GM19467 (cell line): ENCODE measurements around the gene UNC13B.
"Not testable (repeated sequence)": the region's sequence is repeated elsewhere in the genome, so short reads cannot be mapped to it uniquely, and the experiment has no call there.

ENCODE experiments used
- ATAC-seq: cut with Tn5 transposase; IDR thresholded peaks from one replicate; pipeline ENCODE4 v1.9.1; 2021; ENCODE audit warnings: mild to moderate bottlenecking, moderate library complexity; ENCODE audit not compliant: unreplicated experiment

UNC13B gene

DNA sequence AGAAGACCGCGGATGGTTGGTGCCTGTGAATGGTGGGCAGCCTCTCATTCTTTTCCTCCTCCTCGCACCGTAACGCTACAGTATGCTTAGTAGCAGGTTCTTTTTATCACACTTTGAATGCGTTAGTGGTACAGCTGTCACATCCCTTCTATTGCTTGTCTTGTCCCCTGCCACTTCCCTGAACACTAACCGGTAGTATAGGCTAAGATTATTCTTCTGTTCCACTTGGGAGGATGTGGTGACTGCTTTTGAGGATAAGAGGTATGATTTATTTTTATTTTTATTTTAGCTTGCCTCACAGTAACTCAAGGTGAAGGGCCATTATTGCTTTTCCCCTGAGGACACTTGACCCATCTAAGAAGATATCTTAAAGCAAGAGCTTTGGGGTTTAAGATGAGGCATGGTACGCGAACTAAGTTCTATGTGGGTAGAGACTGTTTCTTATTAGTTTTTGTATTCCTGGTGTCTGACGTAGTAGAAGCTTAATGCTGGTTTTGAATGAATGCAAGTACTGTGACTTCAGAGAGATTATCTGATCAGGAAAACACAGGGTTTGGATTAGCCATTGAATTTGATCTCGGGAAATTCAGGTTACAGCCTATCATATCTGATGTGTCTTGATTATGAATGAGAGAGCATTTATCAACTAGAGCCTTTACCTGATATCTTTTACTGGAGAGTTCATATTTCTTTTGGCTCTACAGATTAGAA is 951 bp downstream of the UNC13B start:
- ATAC-seq, result no peak

DNA sequence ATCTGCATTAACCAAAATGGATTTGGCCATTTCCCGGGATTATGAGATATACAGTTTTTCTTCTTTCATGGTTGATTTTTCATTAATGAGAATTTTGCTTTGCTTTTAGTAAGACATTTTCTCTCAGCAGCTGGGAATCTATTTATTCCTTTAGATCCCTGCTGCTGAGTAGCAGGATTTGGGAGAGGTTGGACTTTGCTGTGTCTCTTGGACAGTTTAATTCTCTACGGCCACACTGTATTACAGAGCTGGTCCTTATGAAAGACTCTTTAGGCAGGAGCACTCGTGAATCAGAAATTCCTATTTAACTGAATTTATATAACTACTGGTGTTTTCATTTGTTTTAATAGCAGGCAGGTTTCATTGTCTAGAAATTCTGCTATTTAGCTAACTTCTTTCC is 1.6 kb downstream of the UNC13B start:
- no peak for ATAC-seq

DNA sequence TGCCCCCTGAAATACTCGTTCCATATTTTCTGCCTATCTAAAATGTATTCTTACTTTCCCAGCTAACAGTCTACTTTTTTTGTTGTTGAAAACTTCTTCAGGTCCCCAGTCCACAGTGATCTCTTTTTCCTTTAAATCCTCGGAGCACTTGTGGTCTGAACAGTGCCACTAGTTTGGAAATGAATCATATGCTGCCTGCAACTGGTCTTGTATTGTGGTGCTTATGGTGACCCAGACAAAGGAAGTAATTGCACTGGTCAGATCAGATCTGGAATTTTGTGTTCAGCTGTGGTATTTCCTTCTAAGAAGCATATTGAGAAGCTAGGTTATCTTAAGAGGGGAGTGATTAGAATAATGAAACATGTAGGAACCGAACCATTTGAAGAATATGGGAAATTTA is 2.9 kb downstream of the UNC13B start:
- no peak for ATAC-seq

DNA sequence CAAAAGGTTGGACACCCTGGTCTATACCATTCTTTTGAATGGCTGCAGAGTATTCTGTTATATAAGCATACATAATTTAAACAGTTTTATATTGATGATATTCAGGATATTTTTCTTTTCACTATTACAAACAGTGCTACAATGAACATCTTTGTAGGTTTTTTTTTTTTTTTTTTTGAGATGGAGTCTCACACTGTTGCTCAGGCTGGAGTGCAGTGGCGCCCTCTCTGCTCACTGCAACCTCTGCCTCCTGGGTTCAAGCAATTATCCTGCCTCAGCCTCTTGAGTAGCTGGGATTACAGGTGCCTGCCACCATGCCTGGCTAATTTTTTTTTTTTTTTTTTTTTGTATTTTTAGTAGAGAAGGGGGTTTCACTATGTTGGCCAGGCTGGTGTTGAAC is 5.6 kb downstream of the UNC13B start:
- not testable (repeated sequence) for ATAC-seq

DNA sequence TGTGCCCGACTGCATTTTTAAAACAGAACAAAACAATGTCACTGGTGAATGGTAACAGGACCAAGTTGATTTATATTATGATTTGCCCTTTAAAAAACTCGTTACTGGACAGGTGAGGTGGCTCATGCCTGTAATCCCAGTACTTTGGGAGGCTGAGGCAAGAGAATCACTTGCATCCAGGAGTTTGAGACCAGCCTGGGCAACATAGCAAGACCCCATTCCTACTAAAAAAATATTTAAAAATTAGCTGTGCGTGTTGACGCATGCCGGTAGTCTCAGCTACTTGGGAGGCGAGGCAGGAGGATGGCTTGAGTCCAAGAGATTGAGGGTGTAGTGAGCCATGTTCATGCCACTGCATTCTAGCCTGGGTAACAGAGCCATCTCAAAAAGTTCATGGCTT is 7.2 kb downstream of the UNC13B start:
- no peak for ATAC-seq

DNA sequence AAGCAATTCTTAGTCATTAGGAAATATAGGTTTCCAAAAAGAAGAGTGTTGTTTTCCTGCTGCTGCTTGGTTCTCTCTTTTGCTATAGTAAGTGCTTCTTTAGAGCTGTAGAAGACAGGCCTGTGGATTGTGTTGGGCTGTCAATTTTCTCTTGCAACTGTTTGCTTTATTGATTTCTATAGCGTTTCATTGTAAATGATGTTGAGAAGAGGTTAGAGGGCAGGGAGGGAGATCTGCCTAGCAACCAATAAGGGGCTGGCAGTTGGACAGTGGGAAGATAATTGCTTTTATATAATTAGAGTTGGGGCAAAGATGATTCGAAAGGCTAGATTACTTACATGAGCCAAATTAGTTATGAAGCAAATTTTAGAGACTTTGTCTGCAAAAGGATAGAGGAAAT is 11.1 kb downstream of the UNC13B start:
- no peak for ATAC-seq

DNA sequence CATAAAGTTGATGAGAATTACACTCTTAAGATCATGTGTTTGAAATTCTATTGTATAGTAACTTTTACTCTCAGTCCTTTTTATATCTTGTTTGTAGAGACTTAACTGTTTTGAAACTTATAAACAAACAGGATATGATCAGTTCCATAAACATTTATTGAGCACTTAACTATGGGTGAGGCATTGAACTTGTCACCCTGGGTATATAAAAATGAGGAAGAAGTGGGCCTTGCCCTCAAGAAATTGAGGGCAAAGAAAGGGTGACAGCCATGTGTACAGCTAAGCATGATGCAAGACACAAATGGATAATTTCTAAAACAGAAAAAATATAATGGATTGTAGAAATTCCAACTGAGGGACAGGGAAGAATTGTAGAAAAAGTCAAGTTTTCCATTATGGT is 15.7 kb downstream of the UNC13B start:
- no peak for ATAC-seq

DNA sequence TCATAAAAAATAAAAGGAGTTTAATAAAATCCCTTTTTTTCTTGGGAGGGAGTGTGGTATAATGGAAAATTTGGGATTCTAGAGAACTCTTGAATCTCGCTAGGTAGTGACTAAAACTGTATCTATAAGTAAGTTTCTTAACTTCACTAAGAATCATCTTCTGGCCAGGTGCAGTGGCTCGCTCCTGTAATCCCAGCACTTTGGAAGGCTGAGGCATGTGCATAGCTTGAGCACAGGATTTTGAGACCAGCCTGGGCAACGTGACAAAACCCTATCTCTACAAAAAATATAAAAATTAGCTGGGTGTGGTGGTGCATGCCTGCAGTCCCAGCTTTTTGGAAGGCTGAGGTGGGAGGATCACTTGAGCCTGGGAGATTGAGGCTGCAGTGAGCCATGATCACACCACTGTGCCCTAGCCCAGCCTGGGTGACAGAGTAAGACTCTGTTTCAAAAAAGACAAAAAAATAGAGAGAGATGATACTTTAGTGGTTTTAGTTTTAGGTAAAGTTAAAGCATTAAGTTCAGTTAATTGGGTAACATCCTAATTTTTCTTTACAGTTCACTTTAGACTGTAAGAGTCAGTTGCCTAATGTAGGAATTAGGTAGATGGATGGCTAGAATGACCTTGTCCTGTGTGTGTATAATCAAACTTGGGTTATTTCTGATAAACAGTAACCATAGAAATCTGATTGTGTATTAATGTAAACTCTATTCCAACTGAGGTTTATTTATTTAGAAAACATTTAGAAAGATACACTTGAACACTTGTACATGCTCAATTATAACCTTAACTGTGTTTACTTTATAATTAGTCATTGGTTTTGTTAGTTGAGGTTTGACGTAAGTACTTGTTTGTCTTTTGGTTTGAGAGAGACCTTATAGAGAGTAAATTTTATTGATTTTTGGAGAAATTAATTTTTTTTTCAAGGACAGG is 17.8 kb downstream of the UNC13B start:
- no peak for ATAC-seq

DNA sequence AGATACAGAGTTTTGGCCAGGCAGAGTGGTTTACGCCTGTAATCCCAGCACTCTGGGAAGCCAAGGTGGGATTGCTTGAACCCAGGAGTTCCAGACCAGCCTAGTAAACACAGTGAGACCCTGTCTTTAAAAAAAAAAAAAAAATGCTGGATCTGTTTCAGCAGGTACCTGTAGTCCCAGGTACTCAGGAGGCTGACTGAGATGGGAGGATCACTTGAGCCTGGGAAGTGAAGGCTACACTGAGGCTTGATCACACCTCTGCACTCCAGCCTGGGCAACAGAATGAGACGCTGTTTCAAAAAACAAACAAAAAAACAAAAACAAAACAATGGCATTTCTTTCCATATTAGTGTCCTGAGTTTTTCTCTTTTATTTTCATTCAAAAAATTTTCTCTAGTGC is 19.0 kb downstream of the UNC13B start:
- ATAC-seq, result no peak

DNA sequence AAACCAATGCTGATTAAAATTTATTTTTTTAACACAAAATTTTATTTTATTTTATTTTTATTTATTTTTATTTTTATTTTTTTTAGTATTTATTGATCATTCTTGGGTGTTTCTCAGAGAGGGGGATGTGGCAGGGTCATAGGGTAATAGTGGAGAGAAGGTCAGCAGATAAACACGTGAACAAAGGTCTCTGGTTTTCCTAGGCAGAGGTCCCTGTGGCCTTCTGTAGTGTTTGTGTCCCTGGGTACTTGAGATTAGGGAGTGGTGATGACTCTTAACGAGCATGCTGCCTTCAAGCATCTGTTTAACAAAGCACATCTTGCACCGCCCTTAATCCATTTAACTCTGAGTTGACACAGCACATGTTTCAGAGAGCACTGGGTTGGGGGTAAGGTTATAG is 20.6 kb downstream of the UNC13B start:
- not testable (repeated sequence) for ATAC-seq

DNA sequence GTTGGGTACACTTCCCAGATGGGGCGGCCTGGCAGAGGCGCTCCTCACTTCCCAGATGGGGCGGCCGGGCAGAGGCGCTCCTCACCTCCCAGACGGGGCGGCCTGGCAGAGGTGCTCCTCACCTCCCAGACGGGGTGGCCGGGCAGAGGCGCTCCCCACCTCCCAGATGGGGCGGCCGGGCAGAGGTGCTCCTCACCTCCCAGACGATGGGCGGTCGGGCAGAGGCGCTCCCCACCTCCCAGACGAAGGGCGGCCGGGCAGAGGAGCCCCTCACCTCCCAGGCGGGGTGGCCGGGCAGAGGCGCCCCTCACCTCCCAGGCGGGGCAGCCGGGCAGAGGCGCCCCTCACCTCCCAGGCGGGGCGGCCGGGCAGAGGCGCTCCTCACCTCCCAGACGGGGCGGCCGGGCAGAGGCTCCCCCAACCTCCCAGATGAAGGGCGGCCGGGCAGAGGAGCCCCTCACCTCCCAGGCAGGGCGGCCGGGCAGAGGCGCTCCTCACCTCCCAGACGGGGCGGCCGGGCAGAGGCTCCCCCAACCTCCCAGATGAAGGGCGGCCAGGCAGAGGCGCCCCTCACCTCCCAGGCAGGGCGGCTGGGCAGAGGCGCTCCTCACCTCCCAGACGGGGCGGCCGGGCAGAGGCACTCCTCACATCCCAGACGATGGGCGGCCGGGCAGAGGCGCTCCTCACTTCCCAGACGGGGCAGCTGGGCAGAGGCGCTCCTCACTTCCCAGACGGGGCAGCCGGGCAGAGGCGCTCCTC is 21.4 kb downstream of the UNC13B start:
- ATAC-seq, result not testable (repeated sequence)

DNA sequence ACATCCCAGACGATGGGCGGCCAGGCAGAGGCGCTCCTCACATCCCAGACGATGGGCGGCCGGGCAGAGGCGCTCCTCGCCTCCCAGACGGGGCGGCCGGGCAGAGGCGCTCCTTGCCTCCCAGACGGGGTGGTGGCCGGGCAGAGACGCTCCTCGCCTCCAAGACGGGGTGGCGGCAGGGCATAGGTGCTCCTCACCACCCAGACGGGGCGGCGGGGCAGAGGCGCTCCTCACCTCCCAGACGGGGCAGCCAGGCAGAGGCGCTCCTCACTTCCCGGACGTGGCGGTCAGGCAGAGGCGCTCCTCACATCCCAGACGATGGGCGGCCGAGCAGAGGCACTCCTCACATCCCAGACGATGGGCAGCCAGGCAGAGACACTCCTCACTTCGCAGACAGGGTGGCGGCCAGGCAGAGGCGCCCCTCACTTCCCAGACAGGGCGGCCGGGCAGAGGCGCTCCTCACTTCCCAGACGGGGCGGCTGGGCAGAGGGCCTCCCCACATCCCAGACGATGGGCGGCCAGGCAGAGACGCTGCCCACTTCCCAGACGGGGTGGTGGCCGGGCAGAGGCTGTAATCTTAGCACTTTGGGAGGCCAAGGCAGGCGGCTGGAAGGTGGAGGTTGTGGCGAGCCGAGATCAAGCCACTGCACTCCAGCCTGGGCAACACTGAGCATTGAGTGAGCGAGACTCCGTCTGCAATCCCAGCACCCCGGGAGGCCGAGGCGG is 22.1 kb downstream of the UNC13B start:
- not testable (repeated sequence) for ATAC-seq

DNA sequence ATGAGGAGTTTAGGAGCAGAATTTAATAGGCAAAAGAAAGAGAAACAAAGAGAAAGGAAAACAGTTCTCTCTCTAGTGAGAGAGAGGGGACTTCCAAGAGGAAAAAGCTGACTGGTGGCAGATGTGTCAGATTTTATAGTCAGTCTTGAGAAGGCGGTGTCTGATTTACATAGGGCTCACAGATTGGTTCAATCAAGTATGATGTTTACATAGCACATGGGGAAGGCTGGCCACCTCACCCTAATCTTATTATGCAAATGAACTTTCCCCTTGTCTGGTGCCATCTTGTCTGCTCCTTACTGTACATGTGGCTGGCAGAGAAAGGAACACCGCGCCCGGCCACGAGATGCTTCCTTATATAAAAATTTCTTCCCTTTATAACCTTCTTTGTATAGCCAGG is 24.7 kb downstream of the UNC13B start:
- no peak for ATAC-seq

DNA sequence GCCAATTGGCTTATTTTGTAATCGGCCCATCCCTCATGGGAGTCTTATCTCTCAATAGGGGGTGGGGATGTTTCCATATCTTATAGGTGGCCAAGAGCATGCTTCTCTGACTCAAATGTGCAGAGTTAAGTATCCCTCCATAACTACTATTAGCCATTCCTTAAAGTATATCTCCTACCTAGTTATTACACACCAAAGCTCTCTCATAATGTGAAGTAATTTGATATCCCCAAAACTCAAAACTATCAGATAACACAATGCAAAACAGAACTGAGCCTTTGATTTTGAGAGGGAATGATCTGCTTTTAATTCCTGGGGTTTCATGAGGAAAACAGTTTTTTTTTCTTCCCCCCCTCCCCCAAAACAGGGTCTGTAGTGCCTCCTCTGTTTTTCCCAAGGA is 28.4 kb downstream of the UNC13B start:
- no peak for ATAC-seq

DNA sequence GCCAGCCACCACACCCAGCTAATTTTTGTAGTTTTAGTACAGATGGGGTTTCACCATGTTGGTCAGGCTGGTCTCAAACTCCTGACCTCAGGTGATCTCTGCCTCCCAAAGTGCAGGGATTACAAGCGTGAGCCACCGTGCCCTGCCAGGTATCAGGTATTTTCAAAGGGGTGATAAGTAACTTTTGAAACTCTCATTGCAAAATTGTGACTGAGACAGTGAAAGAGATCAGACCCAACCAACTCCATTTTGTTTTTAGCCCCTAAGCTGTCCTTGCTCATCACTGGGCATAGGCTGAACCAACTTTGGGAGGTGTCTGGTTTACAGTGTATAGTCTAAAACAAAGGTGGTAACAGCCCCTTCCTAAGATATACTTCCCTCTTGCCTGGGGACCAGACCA is 29.3 kb downstream of the UNC13B start:
- no peak for ATAC-seq

DNA sequence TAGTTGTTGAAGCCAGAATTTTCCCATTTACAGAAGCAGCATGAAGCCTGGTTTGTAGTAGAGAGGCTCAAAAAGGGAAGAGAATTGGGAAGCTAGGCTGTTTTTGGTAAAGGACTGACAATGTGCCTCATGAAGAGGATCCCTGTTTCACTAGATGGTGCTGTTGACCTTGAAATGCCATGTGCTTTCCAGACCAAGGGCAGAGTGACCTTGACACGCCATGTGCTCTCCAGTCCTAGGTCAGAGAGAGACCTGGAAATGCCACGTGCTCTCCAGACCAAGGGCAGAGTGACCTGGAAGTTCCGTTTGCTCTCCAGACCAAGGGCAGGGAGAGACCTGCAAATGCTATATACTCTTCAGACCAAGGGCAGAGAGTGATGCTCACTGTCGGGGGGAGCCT is 32.0 kb downstream of the UNC13B start:
- no peak for ATAC-seq

DNA sequence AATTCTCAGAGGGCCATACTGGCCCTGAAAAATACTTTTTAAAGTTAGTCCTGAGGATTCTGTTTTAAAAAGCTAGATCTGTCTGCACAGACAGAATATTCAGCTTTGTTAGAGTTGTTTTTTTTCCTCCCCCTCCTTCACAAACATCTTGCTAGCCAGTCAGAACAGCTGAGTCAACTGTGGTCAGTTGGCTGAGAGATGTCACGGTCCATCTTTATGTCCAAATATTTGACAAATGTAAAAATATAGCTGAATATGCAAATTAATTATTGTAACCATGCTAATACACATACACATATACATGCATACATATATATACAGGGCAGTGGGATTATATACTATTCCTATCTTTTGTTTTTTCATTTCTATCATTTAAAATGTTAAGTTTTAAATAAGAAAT is 33.9 kb downstream of the UNC13B start:
- no peak for ATAC-seq

DNA sequence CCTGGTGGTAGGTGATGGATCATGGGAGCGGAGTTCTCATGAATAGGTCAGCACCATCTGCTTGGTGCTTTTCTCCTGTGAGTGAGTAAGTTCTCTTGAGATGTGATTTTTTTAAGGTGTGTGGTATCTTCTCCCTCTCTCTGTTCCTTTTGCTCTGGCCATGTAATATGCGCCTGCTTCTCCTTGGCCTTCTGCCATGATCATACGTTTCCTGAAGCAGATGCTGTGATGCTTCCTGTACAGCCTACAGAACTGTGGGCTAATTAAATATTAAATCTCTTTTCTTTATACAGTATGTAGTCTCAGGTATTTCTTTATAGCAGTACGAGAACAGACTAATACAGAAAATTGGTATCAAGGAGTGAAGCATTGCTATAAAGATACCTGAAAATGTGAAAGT is 36.4 kb downstream of the UNC13B start:
- no peak for ATAC-seq

DNA sequence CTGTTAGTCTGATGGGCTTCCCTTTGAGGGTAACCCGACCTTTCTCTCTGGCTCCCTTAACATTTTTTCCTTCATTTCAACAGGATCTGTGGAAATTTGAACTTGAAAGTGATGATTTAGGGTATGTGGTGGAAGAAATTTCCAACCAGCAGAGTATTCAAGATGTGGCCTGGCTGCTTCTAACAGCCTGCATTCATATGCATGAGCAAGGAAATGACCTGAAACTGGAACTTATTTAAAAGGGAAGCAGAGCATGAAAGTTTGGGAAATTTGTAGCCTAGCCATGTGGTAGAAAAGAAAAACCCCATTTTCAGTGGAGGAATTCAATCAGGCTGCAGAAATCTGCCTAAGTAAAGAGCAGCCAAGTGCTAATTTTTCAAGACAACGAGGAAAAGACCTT is 41.7 kb downstream of the UNC13B start:
- ATAC-seq, result no peak

DNA sequence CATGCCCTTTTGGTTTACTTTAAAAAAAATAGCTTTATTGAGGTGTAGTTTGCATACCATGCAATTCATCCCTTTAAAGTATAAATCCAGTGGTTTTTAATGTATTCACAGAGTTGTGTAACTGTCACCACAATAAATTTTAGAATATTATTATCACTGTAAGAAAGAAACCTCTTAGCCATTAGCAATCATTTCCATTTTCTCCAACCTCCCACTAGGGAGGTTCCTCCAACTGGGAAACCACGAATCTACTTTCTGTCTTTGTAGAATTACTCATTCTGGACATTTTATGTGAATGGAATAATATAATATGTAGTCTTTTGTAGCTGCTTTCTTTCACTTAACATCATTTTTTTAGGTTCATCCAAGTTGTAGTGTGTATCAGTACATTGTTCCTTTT is 43.5 kb downstream of the UNC13B start:
- ATAC-seq, result no peak

DNA sequence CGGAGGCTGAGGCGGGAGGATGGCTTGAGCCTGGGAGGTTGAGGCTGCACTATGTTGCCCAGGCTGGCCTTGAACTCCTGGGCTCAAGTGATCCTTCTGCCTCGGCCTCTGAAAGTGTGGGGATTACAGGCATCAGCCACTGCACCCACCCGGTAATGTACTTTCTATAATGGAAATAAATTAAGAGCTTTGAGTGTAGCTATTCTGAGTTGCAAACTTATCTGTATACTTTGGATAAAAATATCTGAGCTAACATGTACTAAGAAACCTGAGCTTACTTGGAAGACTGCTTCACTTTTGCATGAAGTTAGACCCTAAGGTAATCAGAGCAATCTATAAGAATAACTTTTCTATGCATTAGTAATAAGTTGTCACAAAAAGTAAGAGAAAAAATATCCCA is 50.0 kb downstream of the UNC13B start:
- no peak for ATAC-seq
